Activated naive CD8-positive, alpha-beta T cell treated with anti-CD3 and anti-CD28 coated beads, Interleukin-2, amount 10 ng/mL, durations not matched to agents 7 days and 5 days (primary cell): ENCODE data around the gene PPP1R9B. TPM values are rescaled to one million over a fixed set of nuclear protein-coding genes. Genes with fewer than 3 reads are reported as not detected.

Experiments used
- ATAC-seq: fragments of 150-1000 bp; cut with Tn5 transposase; one replicate; pipeline ENCODE4 v1.10.0; 2021; ENCODE audit warnings: low read depth, moderate library complexity
- POLR2A ChIA-PET: fragments of 350-600 bp; sonication (Branson Sonifier 250); formaldehyde crosslinking; loops from one replicate; lab custom pipeline; 2021; ENCODE audit warnings: antibody characterized with exemption; lab: Charles Lee
- DNase-seq: peaks from one replicate; pipeline ENCODE4 v3.0.0; 2021
- H3K27ac Mint-ChIP-seq: one replicate; pipeline ENCODE4 v1.8.0; 2022; ENCODE audit warnings: mild to moderate bottlenecking, mixed read lengths
- H3K27me3 Mint-ChIP-seq: one replicate; pipeline ENCODE4 v1.8.0; 2022; ENCODE audit warnings: mild to moderate bottlenecking, moderate library complexity, mixed read lengths
- H3K36me3 Mint-ChIP-seq: one replicate; pipeline ENCODE4 v1.8.0; 2021; ENCODE audit warnings: mild to moderate bottlenecking, mixed read lengths
- H3K4me1 Mint-ChIP-seq: one replicate; pipeline ENCODE4 v1.8.0; 2021; ENCODE audit warnings: mixed read lengths
- H3K4me3 Mint-ChIP-seq: one replicate; pipeline ENCODE4 v1.8.0; 2022; ENCODE audit warnings: mild to moderate bottlenecking, moderate library complexity, mixed read lengths
- H3K9me3 Mint-ChIP-seq: one replicate; pipeline ENCODE4 v1.8.0; 2021; ENCODE audit warnings: mixed read lengths
- total RNA-seq, 2 experiments: library from RNA; stranded (reverse); gene quantifications; one replicate each; pipeline ENCODE4 v1.2.3, GENCODE V29; 2021

PPP1R9B gene
- total RNA-seq, 2 experiments from 2014 or later: 114 to 116 TPM

DNA sequence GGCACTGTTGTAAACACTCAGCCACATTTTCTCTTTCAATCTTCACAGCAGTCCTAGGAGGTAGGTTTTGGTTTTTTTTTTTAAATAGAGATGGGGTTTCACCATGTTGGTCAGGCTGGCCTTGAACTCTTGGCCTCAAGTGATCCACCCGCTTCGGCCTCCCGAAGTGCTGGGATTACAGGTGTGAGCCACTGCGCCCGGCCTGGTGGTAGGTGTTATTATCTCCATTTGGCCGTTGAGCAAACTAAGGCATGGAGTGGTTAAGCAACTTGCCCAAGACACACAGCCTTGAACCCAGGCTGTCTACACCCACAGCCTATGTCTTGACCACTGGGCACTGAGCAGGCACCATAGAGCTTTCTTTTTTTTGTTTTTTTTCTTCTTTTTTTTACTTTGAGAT, 24.0 kb upstream of the PPP1R9B start:
- no peak for DNase-seq
- POLR2A ChIA-PET: interaction anchor here (1.2 kb wide), 1 partner anchor 26 kb away, joined by 3 read pairs; no protein-coding TSS in a partner anchor
- Mint-ChIP-seq H3K27ac (no peak overlapping the region), H3K9me3 (no peaks in the 10 kb centered on the region), H3K36me3 (no peaks in the 10 kb centered on the region), H3K4me3 (no peak overlapping the region), H3K4me1 (peaks cover 10% of the 10 kb centered on the region), H3K27me3 (peaks cover 2% of the 10 kb centered on the region)
- ATAC-seq: no peak

DNA sequence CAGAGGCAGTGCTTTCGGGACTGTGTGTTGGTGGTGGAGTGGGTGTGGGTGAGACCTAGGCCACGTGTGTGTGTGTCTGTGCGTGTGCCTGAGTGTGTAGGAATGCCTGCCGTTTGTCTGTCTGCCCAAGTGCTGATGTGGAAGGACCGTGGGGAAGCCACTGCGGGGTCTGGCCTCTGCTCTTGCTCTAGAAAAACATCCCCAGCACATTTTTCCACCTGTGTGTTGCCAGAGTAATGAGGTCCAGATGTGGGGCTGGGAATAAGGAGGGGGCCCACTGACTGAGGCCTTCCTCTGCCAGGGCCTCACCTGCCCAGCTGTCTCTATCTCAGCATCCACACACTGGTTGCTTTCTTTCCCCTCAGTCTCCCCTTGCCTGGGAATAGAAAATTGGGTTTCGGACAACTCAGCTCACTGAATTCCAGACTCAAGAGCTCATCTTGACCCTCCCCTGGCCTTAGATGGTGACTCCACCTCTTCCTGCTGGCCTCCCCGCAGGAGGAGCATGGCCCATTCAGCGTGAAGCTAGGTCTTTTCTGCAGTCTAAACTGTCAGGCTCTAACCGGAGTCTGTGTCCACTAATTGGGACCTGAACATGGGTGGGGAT, 23.0 kb upstream of the PPP1R9B start:
- no peak for ATAC-seq
- POLR2A ChIA-PET: interaction anchor here (1.2 kb wide), 1 partner anchor 27 kb away, joined by 3 read pairs; no protein-coding TSS in a partner anchor
- Mint-ChIP-seq H3K9me3 (no peaks in the 10 kb centered on the region), H3K27ac (no peak overlapping the region), H3K4me3 (no peak overlapping the region), H3K36me3 (no peaks in the 10 kb centered on the region), H3K4me1 (peaks cover 16% of the 10 kb centered on the region), H3K27me3 (peaks cover 2% of the 10 kb centered on the region)
- DNase-seq: no peak

DNA sequence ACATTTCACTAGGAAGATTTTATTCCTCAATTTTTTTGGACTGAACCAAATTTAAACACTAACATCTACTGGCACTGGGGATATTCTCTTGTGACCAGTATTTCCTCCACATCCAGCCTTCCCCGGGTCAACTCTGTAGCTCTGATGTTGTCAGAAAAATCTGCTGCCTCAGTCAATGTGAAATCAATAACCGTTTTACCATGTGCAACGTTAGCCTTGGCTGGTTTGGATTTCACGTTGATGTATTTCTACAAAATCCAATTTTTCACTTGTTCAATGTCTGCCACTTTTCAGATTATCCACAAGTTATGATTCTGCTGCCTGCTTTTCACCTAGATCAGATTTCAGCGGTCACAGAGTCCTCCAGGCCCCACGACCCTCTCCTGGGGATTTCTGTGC, 22.5 kb upstream of the PPP1R9B start:
- Mint-ChIP-seq H3K4me1 (peaks cover 11% of the 10 kb centered on the region), H3K36me3 (no peaks in the 10 kb centered on the region), H3K27me3 (peaks cover 2% of the 10 kb centered on the region), H3K9me3 (no peaks in the 10 kb centered on the region), H3K4me3 (no peak overlapping the region), H3K27ac (no peak overlapping the region)
- POLR2A ChIA-PET: no interaction called here
- no peak for DNase-seq
- no peak for ATAC-seq

- POLR2A ChIA-PET: no interaction called here
- Mint-ChIP-seq H3K27ac (no peak overlapping the region), H3K4me3 (no peak overlapping the region), H3K36me3 (no peaks in the 10 kb centered on the region), H3K27me3 (peaks cover 2% of the 10 kb centered on the region), H3K9me3 (no peaks in the 10 kb centered on the region), H3K4me1 (peaks cover 11% of the 10 kb centered on the region)
- ATAC-seq (no peak), DNase-seq (no peak)
Measured at GRCh38 chr17:50172130-50172529, 21.7 kb upstream of the PPP1R9B start.

- POLR2A ChIA-PET: no interaction called here
- Mint-ChIP-seq H3K27ac (no peak overlapping the region), H3K4me1 (peaks cover 11% of the 10 kb centered on the region), H3K27me3 (peaks cover 2% of the 10 kb centered on the region), H3K4me3 (no peak overlapping the region), H3K9me3 (no peaks in the 10 kb centered on the region), H3K36me3 (no peaks in the 10 kb centered on the region)
- DNase-seq (no peak), ATAC-seq (no peak)
Measured at GRCh38 chr17:50171371-50172071, 21.0 kb upstream of the PPP1R9B start.

- no peak for DNase-seq
- POLR2A ChIA-PET: no interaction called here
- Mint-ChIP-seq H3K4me1 (peaks cover 11% of the 10 kb centered on the region), H3K9me3 (no peaks in the 10 kb centered on the region), H3K27ac (no peak overlapping the region), H3K4me3 (no peak overlapping the region), H3K27me3 (peaks cover 2% of the 10 kb centered on the region), H3K36me3 (no peaks in the 10 kb centered on the region)
- peak; percentile 19 for ATAC-seq
Measured at GRCh38 chr17:50170662-50171370, 20.3 kb upstream of the PPP1R9B start.

DNA sequence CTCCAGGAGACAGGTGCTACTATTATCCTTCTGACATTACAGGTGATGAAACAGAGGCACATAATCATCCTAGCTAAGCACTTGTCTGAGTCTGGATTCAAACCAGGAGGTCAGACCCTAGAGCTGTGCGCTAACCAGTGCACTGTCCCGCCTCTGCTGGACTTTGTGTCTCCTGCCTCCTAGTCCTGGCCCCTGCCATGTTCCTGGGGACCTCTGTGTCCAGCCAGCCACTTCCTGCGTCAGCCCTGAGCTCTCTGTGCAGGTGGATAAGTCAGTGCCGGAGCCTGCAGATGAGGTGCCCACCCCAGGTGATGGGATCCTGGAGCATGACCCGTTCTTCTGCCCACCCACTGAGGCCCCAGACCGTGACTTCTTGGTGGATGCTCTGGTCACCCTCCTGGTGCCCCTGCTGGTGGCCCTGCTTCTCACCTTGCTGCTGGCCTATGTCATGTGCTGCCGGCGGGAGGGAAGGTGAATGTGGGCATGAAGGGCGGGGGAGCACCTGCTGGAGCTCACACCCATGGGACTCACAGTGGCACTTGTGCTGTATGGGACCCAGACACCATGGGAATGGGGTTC, 19.5 kb upstream of the PPP1R9B start:
- POLR2A ChIA-PET: interaction anchor here (0.5 to 1.1 kb wide), 5 partner anchors 20 to 252 kb away, joined by 3 to 8 read pairs (median 4); no protein-coding TSS in a partner anchor
- Mint-ChIP-seq H3K27me3 (peaks cover 2% of the 10 kb centered on the region), H3K27ac (no peak overlapping the region), H3K4me1 (peaks cover 11% of the 10 kb centered on the region), H3K9me3 (no peaks in the 10 kb centered on the region), H3K36me3 (no peaks in the 10 kb centered on the region), H3K4me3 (no peak overlapping the region)
- ATAC-seq (no peak), DNase-seq (no peak)

DNA sequence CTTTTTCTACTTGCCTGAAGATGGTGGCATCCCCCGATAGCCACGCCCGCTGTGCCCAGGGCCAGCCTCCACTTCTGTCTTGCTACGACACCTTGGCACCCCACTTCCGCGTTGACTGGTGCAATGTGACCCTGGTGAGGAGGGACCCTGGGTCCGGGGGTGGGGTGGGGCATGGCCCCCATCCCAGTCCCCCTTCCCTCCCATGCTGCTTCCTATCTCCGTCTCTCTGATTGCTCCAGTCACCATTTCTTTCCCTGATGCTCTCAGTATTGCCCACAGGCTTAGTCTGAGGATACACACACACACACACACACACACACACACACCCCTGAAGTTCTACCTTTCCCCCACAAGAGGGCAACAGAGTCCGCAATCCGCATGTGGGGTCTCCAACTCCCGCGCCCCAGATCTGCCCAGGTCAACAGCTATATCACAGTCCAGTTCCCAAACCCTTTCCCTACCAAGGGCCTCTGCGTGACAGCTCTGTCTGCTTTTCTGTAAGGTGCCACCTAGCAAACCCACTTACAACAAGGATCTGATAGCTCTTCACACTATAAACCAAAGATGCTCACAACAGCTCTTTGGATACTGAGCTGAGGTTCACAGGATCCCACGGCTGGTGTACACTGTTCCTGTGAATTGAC, 18.8 kb upstream of the PPP1R9B start:
- POLR2A ChIA-PET: interaction anchor here (0.5 to 1.1 kb wide), 4 partner anchors 20 to 253 kb away, joined by 3 to 8 read pairs (median 5); no protein-coding TSS in a partner anchor
- Mint-ChIP-seq H3K9me3 (no peaks in the 10 kb centered on the region), H3K27ac (peak overlapping the region; percentile 86), H3K4me3 (peak overlapping the region; percentile 70), H3K4me1 (peaks cover 11% of the 10 kb centered on the region), H3K36me3 (no peaks in the 10 kb centered on the region), H3K27me3 (peaks cover 2% of the 10 kb centered on the region)
- DNase-seq: peak; percentile 68
- peak; percentile 70 for ATAC-seq

DNA sequence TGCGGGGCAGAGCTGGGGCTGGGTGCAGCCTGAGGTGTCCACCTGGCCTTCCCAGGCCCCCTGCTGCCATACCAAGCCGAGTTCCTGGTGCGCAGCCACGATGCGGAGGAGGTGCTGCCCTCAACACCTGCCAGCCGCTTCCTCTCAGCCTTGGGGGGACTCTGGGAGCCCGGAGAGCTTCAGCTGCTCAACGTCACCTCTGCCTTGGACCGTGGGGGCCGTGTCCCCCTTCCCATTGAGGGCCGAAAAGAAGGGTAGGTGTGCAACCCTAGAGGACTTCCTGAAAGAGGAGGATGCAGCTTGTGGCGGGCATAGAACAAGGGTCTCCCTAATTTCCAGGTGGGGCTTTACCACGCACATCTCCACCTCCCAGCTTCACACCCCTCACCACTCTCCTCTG, 17.8 kb upstream of the PPP1R9B start:
- H3K4me3 Mint-ChIP-seq: peak overlapping the region; percentile 70
- H3K27ac Mint-ChIP-seq: no peak overlapping the region
- POLR2A ChIA-PET: no interaction called here
- ATAC-seq (no peak), DNase-seq (no peak)
- H3K27me3 Mint-ChIP-seq: peaks cover 2% of the 10 kb centered on the region
- H3K9me3 Mint-ChIP-seq: no peaks in the 10 kb centered on the region
- H3K4me1 Mint-ChIP-seq: peaks cover 11% of the 10 kb centered on the region
- no peaks in the 10 kb centered on the region for H3K36me3 Mint-ChIP-seq

DNA sequence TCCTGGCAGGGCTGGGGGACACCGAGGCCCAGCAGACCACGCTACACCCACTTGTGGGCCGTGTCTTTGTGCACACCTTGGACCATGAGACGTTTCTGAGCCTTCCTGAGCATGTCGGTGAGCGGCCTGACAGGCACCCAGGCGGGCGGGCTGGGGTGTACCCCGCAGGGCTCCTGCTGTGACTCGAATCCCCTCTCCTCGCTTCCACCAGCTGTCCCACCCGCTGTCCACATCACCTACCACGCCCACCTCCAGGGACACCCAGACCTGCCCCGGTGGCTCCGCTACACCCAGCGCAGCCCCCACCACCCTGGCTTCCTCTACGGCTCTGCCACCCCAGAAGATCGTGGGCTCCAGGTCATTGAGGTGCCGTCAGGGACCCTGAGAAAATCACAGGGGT, 16.9 kb upstream of the PPP1R9B start:
- peaks cover 2% of the 10 kb centered on the region for H3K36me3 Mint-ChIP-seq
- POLR2A ChIA-PET: no interaction called here

GRCh38 chr17:50166518-50167181, 16.2 kb upstream of the PPP1R9B start:
- POLR2A ChIA-PET: no interaction called here
- H3K9me3 Mint-ChIP-seq: no peaks in the 10 kb centered on the region
- ATAC-seq: no peak
- H3K27ac Mint-ChIP-seq: no peak overlapping the region
- no peak overlapping the region for H3K4me3 Mint-ChIP-seq
- DNase-seq: no peak
- H3K4me1 Mint-ChIP-seq: peaks cover 20% of the 10 kb centered on the region
- H3K27me3 Mint-ChIP-seq: no peaks in the 10 kb centered on the region
- H3K36me3 Mint-ChIP-seq: peaks cover 2% of the 10 kb centered on the region

More for the DNA sequence above, 16.9 kb upstream of the PPP1R9B start:
- Mint-ChIP-seq H3K4me1 (peaks cover 14% of the 10 kb centered on the region), H3K27me3 (peaks cover 2% of the 10 kb centered on the region), H3K9me3 (no peaks in the 10 kb centered on the region), H3K4me3 (no peak overlapping the region), H3K27ac (no peak overlapping the region)
- no peak for ATAC-seq
- no peak for DNase-seq

GRCh38 chr17:50165867-50166517, 15.5 kb upstream of the PPP1R9B start, which contains the start of gene SGCA:
SGCA (plus strand) TSS chr17:50166005; CDS start chr17:50166041, 36 bp downstream.
- Mint-ChIP-seq H3K27ac (no peak within 1 kb of the TSS), H3K36me3 (peaks cover 2% of the 10 kb centered on the region), H3K27me3 (peaks cover under 1% of the 10 kb centered on the region), H3K4me3 (no peak within 1 kb of the TSS), H3K4me1 (peaks cover 21% of the 10 kb centered on the region), H3K9me3 (no peaks in the 10 kb centered on the region)
- POLR2A ChIA-PET: interaction anchor here (1.2 kb wide), 1 partner anchor 16 kb away, joined by 3 read pairs; no protein-coding TSS in a partner anchor
- DNase-seq (no peak), ATAC-seq (no peak)
